Thymus (tissue), 11 donors: Measurements from ENCODE around the gene SLC39A11. TPM values are rescaled to one million over a fixed set of nuclear protein-coding genes. Genes with fewer than 3 reads are reported as not detected.
"Not testable (repeated sequence)": the region's sequence is repeated elsewhere in the genome, so short reads cannot be mapped to it uniquely, and the experiment has no call there.

Experiments used
- DNase-seq, 9 donors: peaks; one replicate each; pipeline ENCODE4 v3.0.0-alpha.2; 2013; ENCODE audit warnings: low spot score in 9 of 9, low read depth in 6 of 9, missing footprints in 1 of 9
- H3K27ac ChIP-seq, 2 donors: one replicate each; pipeline ENCODE4 v1.5.1; 2013; ENCODE audit warnings: control low read depth in 1 of 2, low read depth in 1 of 2, low read length in 1 of 2, mild to moderate bottlenecking in 1 of 2, moderate library complexity in 1 of 2
- H3K27me3 ChIP-seq, 2 donors: one replicate each; pipeline ENCODE4 v1.5.1; 2013; ENCODE audit warnings: low read length in 1 of 2; ENCODE audit not compliant: control insufficient read depth in 2 of 2, insufficient read depth in 1 of 2
- H3K36me3 ChIP-seq, 2 donors: one replicate each; pipeline ENCODE4 v1.5.1; 2013; ENCODE audit warnings: low read length in 1 of 2, mild to moderate bottlenecking in 1 of 2, moderate library complexity in 1 of 2; ENCODE audit not compliant: control insufficient read depth in 2 of 2, insufficient read depth in 2 of 2
- H3K4me1 ChIP-seq, 2 donors: one replicate each; pipeline ENCODE4 v1.5.1; 2013; ENCODE audit warnings: low read length in 2 of 2; ENCODE audit not compliant: control insufficient read depth in 2 of 2, insufficient read depth in 2 of 2
- H3K4me3 ChIP-seq, 2 donors: one replicate each; pipeline ENCODE4 v1.5.1; 2013; ENCODE audit warnings: low read length in 2 of 2, control low read depth in 1 of 2, mild to moderate bottlenecking in 1 of 2
- H3K9me3 ChIP-seq, 2 donors: one replicate each; pipeline ENCODE4 v1.5.1; 2013; ENCODE audit warnings: low read length in 1 of 2, mild to moderate bottlenecking in 1 of 2; ENCODE audit not compliant: control insufficient read depth in 2 of 2, insufficient read depth in 1 of 2
- WGBS: extraction: QIAGEN DNeasy Blood & Tissue Kit; methylation state at CpG from one replicate; pipeline ENCODE4 v1.1.7; 2013; 5-methylcytosine and 5-hydroxymethylcytosine counted together
- polyA plus RNA-seq: library from polyadenylated mRNA; stranded (reverse); fragments of 200-250 nt; gene quantifications from one replicate; pipeline ENCODE4 v1.2.3, GENCODE V29; 2013
- total RNA-seq: library from RNA; stranded (reverse); fragments of 120-200 nt; gene quantifications from one replicate; pipeline ENCODE4 v1.2.4, GENCODE V29; 2013
- donor health status: healthy.

Gene SLC39A11
- total and polyA plus RNA-seq, 2 donors: 7.4 to 8.7 TPM

GRCh38 chr17:73132085-73132492 is 39.6 kb upstream of the SLC39A11 start:
- Histone ChIP-seq H3K4me3 (no peak overlapping the region), H3K4me1 (no peaks in the 10 kb centered on the region), H3K36me3 (no peaks in the 10 kb centered on the region), H3K9me3 (no peaks in the 10 kb centered on the region), H3K27ac (no peak overlapping the region), H3K27me3 (no peaks in the 10 kb centered on the region)
- 73% methylated on average over 12 of the region's 12 CpGs for WGBS
- DNase-seq: no peak

GRCh38 chr17:73131439-73131838 is 39.0 kb upstream of the SLC39A11 start:
- 96% methylated on average over 6 of the region's 6 CpGs for WGBS
- not testable (repeated sequence) for H3K4me3 ChIP-seq, H3K9me3 ChIP-seq, H3K36me3 ChIP-seq, DNase-seq, H3K27me3 ChIP-seq, H3K27ac ChIP-seq, H3K4me1 ChIP-seq

- no peaks in the 10 kb centered on the region for H3K9me3 ChIP-seq
- H3K27me3 ChIP-seq: no peaks in the 10 kb centered on the region
- H3K4me3 ChIP-seq: no peak overlapping the region
- WGBS: 90% methylated on average over 3 of the region's 3 CpGs
- no peaks in the 10 kb centered on the region for H3K36me3 ChIP-seq
- H3K27ac ChIP-seq: no peak overlapping the region
- no peaks in the 10 kb centered on the region for H3K4me1 ChIP-seq
- no peak for DNase-seq
Observed at GRCh38 chr17:73130977-73131376, 38.5 kb upstream of the SLC39A11 start.

GRCh38 chr17:73128496-73128895 is 36.0 kb upstream of the SLC39A11 start:
- Histone ChIP-seq H3K27ac (no peak overlapping the region), H3K36me3 (no peaks in the 10 kb centered on the region), H3K9me3 (no peaks in the 10 kb centered on the region), H3K4me1 (no peaks in the 10 kb centered on the region), H3K4me3 (no peak overlapping the region), H3K27me3 (no peaks in the 10 kb centered on the region)
- 96% methylated on average over 3 of the region's 3 CpGs for WGBS
- DNase-seq: no peak

- Histone ChIP-seq H3K9me3 (no peaks in the 10 kb centered on the region), H3K27ac (no peak overlapping the region), H3K4me3 (no peak overlapping the region), H3K4me1 (no peaks in the 10 kb centered on the region), H3K27me3 (no peaks in the 10 kb centered on the region), H3K36me3 (no peaks in the 10 kb centered on the region)
- no peak for DNase-seq
- WGBS: 94% methylated on average over 8 of the region's 8 CpGs
Observed at GRCh38 chr17:73126716-73127473, 34.4 kb upstream of the SLC39A11 start.

- 86% methylated on average over 7 of the region's 7 CpGs for WGBS
- Histone ChIP-seq H3K4me1 (no peaks in the 10 kb centered on the region), H3K36me3 (no peaks in the 10 kb centered on the region), H3K9me3 (no peaks in the 10 kb centered on the region), H3K4me3 (no peak overlapping the region), H3K27me3 (no peaks in the 10 kb centered on the region), H3K27ac (no peak overlapping the region)
- DNase-seq: no peak
Observed at GRCh38 chr17:73123606-73124320, 31.3 kb upstream of the SLC39A11 start.

- H3K4me1 ChIP-seq: no peaks in the 10 kb centered on the region
- H3K36me3 ChIP-seq: no peaks in the 10 kb centered on the region
- H3K27ac ChIP-seq: no peak overlapping the region
- 94% methylated on average over 4 of the region's 4 CpGs for WGBS
- H3K4me3 ChIP-seq: no peak overlapping the region
- no peak for DNase-seq
- no peaks in the 10 kb centered on the region for H3K9me3 ChIP-seq
- H3K27me3 ChIP-seq: no peaks in the 10 kb centered on the region
Observed at GRCh38 chr17:73122953-73123605, 30.6 kb upstream of the SLC39A11 start.

- H3K4me3 ChIP-seq: no peak overlapping the region
- no peaks in the 10 kb centered on the region for H3K4me1 ChIP-seq
- H3K9me3 ChIP-seq: no peaks in the 10 kb centered on the region
- H3K27me3 ChIP-seq: no peaks in the 10 kb centered on the region
- no peak for DNase-seq
- WGBS: 96% methylated on average over 5 of the region's 5 CpGs
- no peaks in the 10 kb centered on the region for H3K36me3 ChIP-seq
- no peak overlapping the region for H3K27ac ChIP-seq
Observed at GRCh38 chr17:73121506-73121905, 29.0 kb upstream of the SLC39A11 start.

GRCh38 chr17:73119631-73120030 is 27.1 kb upstream of the SLC39A11 start:
- Histone ChIP-seq H3K36me3 (no peaks in the 10 kb centered on the region), H3K27ac (no peak overlapping the region), H3K9me3 (no peaks in the 10 kb centered on the region), H3K4me1 (no peaks in the 10 kb centered on the region), H3K27me3 (no peaks in the 10 kb centered on the region), H3K4me3 (no peak overlapping the region)
- DNase-seq: no peak
- 96% methylated on average over 10 of the region's 10 CpGs for WGBS
